K562 (cell line): ENCODE measurements around the gene TBXA2R. TPM values are rescaled to one million over a fixed set of nuclear protein-coding genes. Genes with fewer than 3 reads are reported as not detected.
A peak's percentile ranks its signal among the peaks of the same experiment; 100 is the strongest.

Experiments
- CBX1 ChIP-seq: sonication (generic); IDR thresholded peaks from 2 replicates; pipeline ENCODE4 v1.6.1; 2016; ENCODE audit warnings: antibody characterized with exemption, low read depth, mild to moderate bottlenecking
- DPF2 ChIP-seq: fragments of 450-650 bp; IDR thresholded peaks from 2 replicates; pipeline ENCODE4 v1.6.1; 2016
- EGR1 ChIP-seq: fragments of 450-650 bp; conservative IDR thresholded peaks from 2 replicates; pipeline ENCODE4 v1.6.1; 2017; ENCODE audit warnings: mild to moderate bottlenecking
- FOXK2 ChIP-seq, 2 experiments: fragments of 450-650 bp; IDR thresholded peaks in 1 of 2; conservative IDR thresholded peaks in 1 of 2; 2 replicates each; pipeline ENCODE4 v1.6.1; 2016; ENCODE audit warnings: low read depth in 2 of 2, mild to moderate bottlenecking in 1 of 2
- FOXM1 ChIP-seq, 2 experiments: fragments of 450-650 bp in 1 of 2; sonication (generic) in 1 of 2; formaldehyde crosslinking in 1 of 2; IDR thresholded peaks; 2 replicates each; pipeline versions ENCODE4 v1.6.1 to v1.9.0; 2017 to 2022; ENCODE audit warnings: low read depth in 2 of 2, mild to moderate bottlenecking in 2 of 2, missing genetic modification reagents in 1 of 2, moderate library complexity in 1 of 2
- HDAC1 ChIP-seq, 2 experiments: fragments of 450-650 bp; IDR thresholded peaks; 2 replicates each; pipeline ENCODE4 v1.6.1; 2016 to 2017; ENCODE audit warnings: inconsistent platforms in 1 of 2, mild to moderate bottlenecking in 1 of 2, moderate library complexity in 1 of 2
- HDGF ChIP-seq: fragments of 450-650 bp; IDR thresholded peaks from 2 replicates; pipeline ENCODE4 v1.6.1; 2016
- HMG20A ChIP-seq: fragments of 450-650 bp; formaldehyde crosslinking; conservative IDR thresholded peaks from 2 replicates; pipeline ENCODE4 v1.4.0; 2020; ENCODE audit warnings: mild to moderate bottlenecking, mixed read lengths
- HMGN3 ChIP-seq: IDR thresholded peaks from 2 replicates; pipeline ENCODE4 v1.6.1; 2011; ENCODE audit warnings: borderline replicate concordance, low read depth, mild to moderate bottlenecking, mixed read lengths, low read length; ENCODE audit not compliant: insufficient read length; ENCODE audit errors: extremely low read depth
- HNRNPLL ChIP-seq: fragments of 200-400 bp; formaldehyde crosslinking; IDR thresholded peaks from 2 replicates; pipeline ENCODE4 v1.6.1; 2017; ENCODE audit warnings: low read length, low read depth, mild to moderate bottlenecking; ENCODE audit not compliant: poor library complexity, severe bottlenecking
- JUN ChIP-seq, 2 experiments: sonication (generic) in 1 of 2; formaldehyde crosslinking in 1 of 2; IDR thresholded peaks; 2 replicates each; pipeline versions ENCODE4 v1.6.1 to v1.8.0; 2012 to 2022; ENCODE audit warnings: borderline replicate concordance in 2 of 2, mild to moderate bottlenecking in 2 of 2, improper control_type of control experiment in 1 of 2, low read depth in 1 of 2, low read length in 1 of 2, missing genetic modification reagents in 1 of 2
- JUND ChIP-seq, 2 experiments: IDR thresholded peaks; 2 replicates in 1 of 2; 3 replicates in 1 of 2; pipeline ENCODE4 v1.6.1; 2011; ENCODE audit warnings: borderline replicate concordance in 2 of 2, low read depth in 2 of 2, low read length in 2 of 2, improper control_type of control experiment in 1 of 2, missing biosample characterization in 1 of 2, missing genetic modification characterization in 1 of 2, missing genetic modification reagents in 1 of 2
- MYNN ChIP-seq, 2 experiments: sonication (generic); formaldehyde crosslinking in 1 of 2; IDR thresholded peaks; 2 replicates each; pipeline versions ENCODE4 v1.5.0 to v1.6.1; 2016 to 2020; ENCODE audit warnings: antibody characterized with exemption in 1 of 2, missing genetic modification reagents in 1 of 2
- NFRKB ChIP-seq: fragments of 450-650 bp; IDR thresholded peaks from 2 replicates; pipeline ENCODE4 v1.6.1; 2016; ENCODE audit warnings: low read depth
- NRF1 ChIP-seq, 2 experiments: fragments of 450-650 bp; IDR thresholded peaks in 1 of 2; conservative IDR thresholded peaks in 1 of 2; 2 replicates each; pipeline ENCODE4 v1.6.1; 2014; ENCODE audit warnings: mild to moderate bottlenecking in 2 of 2
- SP1 ChIP-seq: sonication (generic); formaldehyde crosslinking; IDR thresholded peaks from 2 replicates; pipeline ENCODE4 v1.8.1; 2022; ENCODE audit warnings: mild to moderate bottlenecking, missing genetic modification reagents
- YBX1 ChIP-seq: fragments of 450-650 bp; IDR thresholded peaks from 2 replicates; pipeline ENCODE4 v1.7.1; 2016; ENCODE audit warnings: mild to moderate bottlenecking
- ZNF586 ChIP-seq: fragments of 450-650 bp; formaldehyde crosslinking; conservative IDR thresholded peaks from 2 replicates; pipeline ENCODE4 v1.4.0; 2020; ENCODE audit warnings: mild to moderate bottlenecking, moderate library complexity
- polyA plus RNA-seq, 8 experiments: library from polyadenylated mRNA; depleted of rRNA in 4 of 8; stranded (reverse) in 5 of 8; unstranded in 3 of 8; fragments of >200 nt; fragmentation: Nextera tagmentation in 2 of 8; fragmentation: Illumina TruSeq in 1 of 8; extraction: Ambion mirVana in 2 of 8; extraction: Trizol in 1 of 8; gene quantifications; 2 replicates each; pipeline versions ENCODE4 v1.2.1 to v1.2.3, GENCODE V29; 2011 to 2014; ENCODE audit warnings: inconsistent platforms in 1 of 8, missing spikeins in 1 of 8
- total RNA-seq, 7 experiments: library from RNA; depleted of rRNA in 6 of 7; stranded (reverse); fragments of >200 nt in 6 of 7; fragmentation: Illumina TruSeq in 2 of 7; extraction: Trizol in 2 of 7; gene quantifications; 2 replicates each; pipeline versions ENCODE4 v1.2.1 to v1.2.3, GENCODE V29; 2011 to 2021; ENCODE audit warnings: low replicate concordance in 1 of 7
- TF ChIP-seq, protein P1 (sequence below), 2 experiments: fragments of 450-650 bp; conservative IDR thresholded peaks; 2 replicates each; pipeline ENCODE4 v1.6.1; 2017; ENCODE audit warnings: mild to moderate bottlenecking in 2 of 2, moderate library complexity in 2 of 2
- TF ChIP-seq, protein P2 (sequence below): sonication (generic); formaldehyde crosslinking; IDR thresholded peaks from 2 replicates; pipeline ENCODE4 v1.8.1; 2023; ENCODE audit warnings: mild to moderate bottlenecking, missing genetic modification reagents
- TF ChIP-seq, protein P3 (sequence below): sonication (generic); formaldehyde crosslinking; IDR thresholded peaks from 2 replicates; pipeline ENCODE4 v1.9.0; 2022; ENCODE audit warnings: mild to moderate bottlenecking, missing genetic modification reagents
- TF ChIP-seq, protein P4 (sequence below): sonication (generic); formaldehyde crosslinking; IDR thresholded peaks from 2 replicates; pipeline ENCODE4 v1.8.0; 2022; ENCODE audit warnings: missing genetic modification reagents, mild to moderate bottlenecking, moderate library complexity, borderline replicate concordance

Gene TBXA2R
- total and polyA plus RNA-seq, 9 of the 15 experiments (the other 6 are each of a cell fraction or from before 2014, with no cell fraction given): 1.5 to 24.0 (median 2.8) TPM

DNA sequence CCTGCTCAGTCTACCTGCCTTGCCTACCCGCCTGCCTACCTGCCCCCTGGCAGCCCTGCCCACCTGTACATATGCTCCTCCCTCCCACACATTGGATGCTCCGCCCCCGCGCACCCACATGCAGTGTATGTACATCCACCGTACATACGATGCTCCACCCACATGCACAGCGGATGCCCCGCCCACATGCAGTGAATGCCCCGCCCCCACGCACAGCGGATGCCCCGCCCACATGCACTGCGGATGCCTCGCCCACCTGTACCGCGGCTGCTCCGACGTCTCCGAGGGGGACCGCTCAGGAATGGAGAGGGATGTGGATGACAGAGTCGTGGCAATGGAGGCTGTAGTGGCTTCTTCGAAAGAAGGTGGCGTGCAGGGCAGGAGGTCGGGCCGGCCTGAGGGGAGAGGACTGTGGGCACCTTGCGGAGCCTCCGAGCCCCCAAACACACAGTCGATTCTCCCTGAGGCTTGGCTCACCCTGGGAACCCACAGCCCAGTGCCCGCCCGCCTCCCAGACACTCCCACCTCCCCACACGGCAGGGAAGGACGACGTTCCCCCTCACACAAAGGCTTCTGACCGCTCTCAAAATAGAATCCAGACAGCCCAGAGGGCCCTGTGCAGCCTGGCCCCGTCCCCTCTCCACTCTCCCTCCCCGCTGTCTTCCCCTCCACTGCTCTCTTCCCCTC is 36.5 kb upstream of the TBXA2R start (continued):
- TF ChIP-seq FOXM1 (IDR thresholded peaks at IDR 0.05; ENCODE audit: low read depth): no peak
- no peak for TF ChIP-seq FOXM1 (CRISPR knock-in tag; IDR thresholded peaks at IDR 0.05; ENCODE audit: low read depth)
- TF ChIP-seq MYNN (IDR thresholded peaks at IDR 0.05): 0 out of 2 replicates have a peak, but pooled peaks have one; percentile 8
- TF ChIP-seq MYNN (CRISPR knock-in tag; IDR thresholded peaks at IDR 0.05): no peak
- TF ChIP-seq, protein P1, sequence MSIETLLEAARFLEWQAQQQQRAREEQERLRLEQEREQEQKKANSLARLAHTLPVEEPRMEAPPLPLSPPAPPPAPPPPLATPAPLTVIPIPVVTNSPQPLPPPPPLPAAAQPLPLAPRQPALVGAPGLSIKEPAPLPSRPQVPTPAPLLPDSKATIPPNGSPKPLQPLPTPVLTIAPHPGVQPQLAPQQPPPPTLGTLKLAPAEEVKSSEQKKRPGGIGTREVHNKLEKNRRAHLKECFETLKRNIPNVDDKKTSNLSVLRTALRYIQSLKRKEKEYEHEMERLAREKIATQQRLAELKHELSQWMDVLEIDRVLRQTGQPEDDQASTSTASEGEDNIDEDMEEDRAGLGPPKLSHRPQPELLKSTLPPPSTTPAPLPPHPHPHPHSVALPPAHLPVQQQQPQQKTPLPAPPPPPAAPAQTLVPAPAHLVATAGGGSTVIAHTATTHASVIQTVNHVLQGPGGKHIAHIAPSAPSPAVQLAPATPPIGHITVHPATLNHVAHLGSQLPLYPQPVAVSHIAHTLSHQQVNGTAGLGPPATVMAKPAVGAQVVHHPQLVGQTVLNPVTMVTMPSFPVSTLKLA (conservative IDR thresholded peaks at IDR 0.05): peak; percentile 75 to 77; a peak in 3 of 4 replicates
- peak; percentile 85; the same call in 1 of the 2 replicates for TF ChIP-seq HDGF
- no peak for TF ChIP-seq YBX1
- peak in 1 of 2 experiments; percentile 29; a peak in 1 of 4 replicates for TF ChIP-seq HDAC1 (IDR thresholded peaks at IDR 0.05)
- 0 out of 2 replicates have a peak, but pooled peaks have one; percentile 15 for TF ChIP-seq DPF2
- no peak for TF ChIP-seq CBX1
- TF ChIP-seq EGR1: peak; percentile 94
- TF ChIP-seq, protein P2, sequence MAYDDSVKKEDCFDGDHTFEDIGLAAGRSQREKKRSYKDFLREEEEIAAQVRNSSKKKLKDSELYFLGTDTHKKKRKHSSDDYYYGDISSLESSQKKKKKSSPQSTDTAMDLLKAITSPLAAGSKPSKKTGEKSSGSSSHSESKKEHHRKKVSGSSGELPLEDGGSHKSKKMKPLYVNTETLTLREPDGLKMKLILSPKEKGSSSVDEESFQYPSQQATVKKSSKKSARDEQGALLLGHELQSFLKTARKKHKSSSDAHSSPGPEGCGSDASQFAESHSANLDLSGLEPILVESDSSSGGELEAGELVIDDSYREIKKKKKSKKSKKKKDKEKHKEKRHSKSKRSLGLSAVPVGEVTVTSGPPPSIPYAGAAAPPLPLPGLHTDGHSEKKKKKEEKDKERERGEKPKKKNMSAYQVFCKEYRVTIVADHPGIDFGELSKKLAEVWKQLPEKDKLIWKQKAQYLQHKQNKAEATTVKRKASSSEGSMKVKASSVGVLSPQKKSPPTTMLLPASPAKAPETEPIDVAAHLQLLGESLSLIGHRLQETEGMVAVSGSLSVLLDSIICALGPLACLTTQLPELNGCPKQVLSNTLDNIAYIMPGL (CRISPR knock-in tag): no peak
- TF ChIP-seq JUN (IDR thresholded peaks at IDR 0.05; ENCODE audit: borderline replicate concordance, low read depth, low read length): no peak
- no peak for TF ChIP-seq JUN (CRISPR knock-in tag; IDR thresholded peaks at IDR 0.05; ENCODE audit: borderline replicate concordance)
- no peak for TF ChIP-seq ZNF586 (CRISPR knock-in tag)
- TF ChIP-seq NFRKB: no peak
- peak; percentile 74 to 81 for TF ChIP-seq NRF1 (conservative IDR thresholded peaks at IDR 0.05 in 1 of 2, IDR thresholded peaks at IDR 0.05 in 1 of 2)
- TF ChIP-seq, protein P3, sequence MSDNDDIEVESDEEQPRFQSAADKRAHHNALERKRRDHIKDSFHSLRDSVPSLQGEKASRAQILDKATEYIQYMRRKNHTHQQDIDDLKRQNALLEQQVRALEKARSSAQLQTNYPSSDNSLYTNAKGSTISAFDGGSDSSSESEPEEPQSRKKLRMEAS (CRISPR knock-in tag): peak; percentile 47; the same call in 1 of the 2 replicates
- TF ChIP-seq HNRNPLL: no peak
- TF ChIP-seq JUND (IDR thresholded peaks at IDR 0.05; ENCODE audit: borderline replicate concordance, low read depth, low read length): no peak
- no peak for TF ChIP-seq JUND (tag; IDR thresholded peaks at IDR 0.05; ENCODE audit: borderline replicate concordance, low read depth, low read length)
- TF ChIP-seq, protein P4, sequence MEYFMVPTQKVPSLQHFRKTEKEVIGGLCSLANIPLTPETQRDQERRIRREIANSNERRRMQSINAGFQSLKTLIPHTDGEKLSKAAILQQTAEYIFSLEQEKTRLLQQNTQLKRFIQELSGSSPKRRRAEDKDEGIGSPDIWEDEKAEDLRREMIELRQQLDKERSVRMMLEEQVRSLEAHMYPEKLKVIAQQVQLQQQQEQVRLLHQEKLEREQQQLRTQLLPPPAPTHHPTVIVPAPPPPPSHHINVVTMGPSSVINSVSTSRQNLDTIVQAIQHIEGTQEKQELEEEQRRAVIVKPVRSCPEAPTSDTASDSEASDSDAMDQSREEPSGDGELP (CRISPR knock-in tag): peak; percentile 33; the same call in 1 of the 2 replicates
- TF ChIP-seq FOXK2 (conservative IDR thresholded peaks at IDR 0.05 in 1 of 2, IDR thresholded peaks at IDR 0.05 in 1 of 2; ENCODE audit: low read depth in 2 of 2): peak in 1 of 2 experiments; percentile 40; a peak in 2 of 4 replicates
- TF ChIP-seq SP1 (CRISPR knock-in tag): peak; percentile 81
- TF ChIP-seq HMG20A (CRISPR knock-in tag): no peak
- TF ChIP-seq HMGN3: peak; percentile 30
